Uterus (tissue), 2 donors: Measurements from ENCODE around the gene MT1F.

Source experiments
- POLR2A ChIP-seq, 2 donors: fragments of 450-650 bp; IDR thresholded peaks; one replicate each; pipeline ENCODE4 v1.6.1; 2016; ENCODE audit warnings: antibody characterized with exemption in 2 of 2, mild to moderate bottlenecking in 1 of 2, moderate library complexity in 1 of 2
- TF ChIP-seq, protein P1 (sequence below), 4 experiments: fragments of 200-600 bp in 2 of 4; fragments of 450-650 bp in 2 of 4; sonication (generic) in 2 of 4; IDR thresholded peaks; one replicate each; pipeline ENCODE4 v1.5.1; 2016 to 2019; ENCODE audit warnings: antibody characterized with exemption in 4 of 4, mild to moderate bottlenecking in 2 of 4, moderate library complexity in 1 of 4

DNA sequence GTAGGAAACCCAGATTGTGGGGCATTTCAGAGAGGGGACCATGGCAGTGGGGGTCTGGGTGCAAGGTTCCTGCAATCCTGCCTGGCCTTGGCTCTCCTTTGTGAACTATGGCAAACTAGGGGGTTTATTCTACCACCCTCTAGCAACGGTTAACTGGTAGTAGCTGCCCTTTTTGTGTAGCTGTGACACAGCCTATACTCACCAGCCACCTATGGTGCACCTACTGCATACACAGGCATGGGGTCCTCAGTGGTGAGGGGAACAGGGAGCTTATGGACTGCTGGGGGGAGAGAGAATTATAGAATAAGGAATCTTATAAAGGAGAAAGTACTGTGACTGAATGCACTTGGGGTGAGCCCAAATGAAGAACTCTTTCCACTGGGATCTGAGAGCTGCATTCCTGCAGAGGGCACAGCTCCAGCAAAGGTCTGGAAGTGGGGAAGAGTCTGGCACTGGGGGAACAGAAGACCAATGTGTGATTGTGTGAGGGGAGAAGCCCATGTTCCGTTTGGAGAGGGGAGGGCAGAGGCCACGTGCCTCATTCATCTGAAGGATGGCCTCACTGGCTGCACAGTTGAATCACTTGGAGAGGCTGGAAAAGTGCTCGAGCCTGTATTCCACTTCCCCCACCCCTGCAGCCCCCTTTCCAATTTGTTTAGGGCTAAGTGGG lies 26.6 kb downstream of the MT1F start:
- TF ChIP-seq, protein P1, sequence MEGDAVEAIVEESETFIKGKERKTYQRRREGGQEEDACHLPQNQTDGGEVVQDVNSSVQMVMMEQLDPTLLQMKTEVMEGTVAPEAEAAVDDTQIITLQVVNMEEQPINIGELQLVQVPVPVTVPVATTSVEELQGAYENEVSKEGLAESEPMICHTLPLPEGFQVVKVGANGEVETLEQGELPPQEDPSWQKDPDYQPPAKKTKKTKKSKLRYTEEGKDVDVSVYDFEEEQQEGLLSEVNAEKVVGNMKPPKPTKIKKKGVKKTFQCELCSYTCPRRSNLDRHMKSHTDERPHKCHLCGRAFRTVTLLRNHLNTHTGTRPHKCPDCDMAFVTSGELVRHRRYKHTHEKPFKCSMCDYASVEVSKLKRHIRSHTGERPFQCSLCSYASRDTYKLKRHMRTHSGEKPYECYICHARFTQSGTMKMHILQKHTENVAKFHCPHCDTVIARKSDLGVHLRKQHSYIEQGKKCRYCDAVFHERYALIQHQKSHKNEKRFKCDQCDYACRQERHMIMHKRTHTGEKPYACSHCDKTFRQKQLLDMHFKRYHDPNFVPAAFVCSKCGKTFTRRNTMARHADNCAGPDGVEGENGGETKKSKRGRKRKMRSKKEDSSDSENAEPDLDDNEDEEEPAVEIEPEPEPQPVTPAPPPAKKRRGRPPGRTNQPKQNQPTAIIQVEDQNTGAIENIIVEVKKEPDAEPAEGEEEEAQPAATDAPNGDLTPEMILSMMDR (IDR thresholded peaks at IDR 0.05), result no peak
- no peak for TF ChIP-seq POLR2A (IDR thresholded peaks at IDR 0.05)
